K562 (cell line): Measurements from ENCODE around the gene ACSS1.

Experiments used
- E2F5 ChIP-seq: sonication (generic); formaldehyde crosslinking; IDR thresholded peaks from 2 replicates; pipeline ENCODE4 v1.8.0; 2022; ENCODE audit warnings: mild to moderate bottlenecking, missing genetic modification reagents
- KDM4B ChIP-seq, 2 experiments: fragments of 450-650 bp in 1 of 2; sonication (generic) in 1 of 2; IDR thresholded peaks; 2 replicates each; pipeline ENCODE4 v1.6.1; 2016 to 2017; ENCODE audit warnings: borderline replicate concordance in 2 of 2, antibody characterized with exemption in 1 of 2, low read depth in 1 of 2, mild to moderate bottlenecking in 1 of 2
- POLR2A ChIP-seq: fragments of 450-650 bp; conservative IDR thresholded peaks from 2 replicates; pipeline ENCODE4 v1.6.1; 2016

DNA sequence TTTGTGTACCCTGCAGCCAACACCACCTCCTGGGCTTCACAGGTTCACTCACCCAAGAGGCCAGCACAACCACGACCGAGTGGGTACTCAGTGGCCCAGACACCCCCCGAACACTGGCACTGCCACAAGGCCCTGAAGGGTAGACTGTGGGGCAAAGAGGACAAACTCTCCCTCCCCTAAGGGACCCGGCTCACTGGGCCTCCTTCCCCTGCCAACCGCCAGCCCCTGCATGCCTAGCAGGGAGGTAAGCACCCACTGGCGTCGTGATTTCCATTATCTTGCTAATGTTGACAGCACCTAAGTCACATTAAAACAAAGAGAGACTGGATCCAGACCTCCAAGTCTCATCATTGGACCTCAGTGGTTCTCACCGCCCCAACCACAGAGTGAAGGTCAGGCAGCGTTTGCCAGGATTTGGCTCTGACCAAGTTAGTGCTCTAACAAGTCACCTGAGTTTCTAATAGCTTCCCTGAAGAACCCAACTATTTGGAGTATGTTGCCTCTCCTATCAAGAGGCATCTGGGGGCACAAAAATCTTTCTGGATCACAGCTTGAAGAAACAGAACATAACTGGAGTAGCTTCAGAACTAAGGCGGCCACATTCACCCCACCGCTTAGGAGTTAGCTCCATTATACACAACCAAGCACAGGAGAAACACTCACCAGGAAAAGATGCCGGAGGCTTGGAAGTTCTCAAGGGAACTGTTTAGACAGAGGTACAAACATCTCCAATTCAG is 51.3 kb downstream of the ACSS1 start:
- TF ChIP-seq E2F5 (CRISPR knock-in tag) (no peak), KDM4B (IDR thresholded peaks at IDR 0.05; ENCODE audit: borderline replicate concordance in 2 of 2, low read depth in 1 of 2) (no peak), POLR2A (no peak)
